ENCODE measurements around the gene PKD2L1.
"Not testable (repeated sequence)": the region's sequence is repeated elsewhere in the genome, so short reads cannot be mapped to it uniquely, and the experiment has no call there.

The PKD2L1 gene
- long read RNA-seq, partial matches to known transcripts: 0 of 1 reads
- long read RNA-seq, other reads (novel, unspliced or antisense): 1 of 1 reads

GRCh38 chr10:100330079-100330478 lies at the start of gene PKD2L1:
PKD2L1 (minus strand) TSS chr10:100330228; CDS start chr10:100330103, 125 bp downstream.
- no peaks in the 10 kb centered on the region for H3K27me3 ChIP-seq (ENCODE audit: insufficient read depth, poor library complexity, severe bottlenecking)

GRCh38 chr10:100377830-100378229 lies 47.8 kb upstream of the PKD2L1 start:
- Histone ChIP-seq H3K27ac (replicated peaks) (no peak overlapping the region), H3K4me3 (replicated peaks; ENCODE audit: insufficient read depth, low read length) (no peak overlapping the region), H3K27me3 (ENCODE audit: insufficient read depth, poor library complexity, severe bottlenecking) (no peaks in the 10 kb centered on the region)
- TF ChIP-seq CTCF (IDR thresholded peaks at IDR 0.05; ENCODE audit: insufficient read depth, low read length): no peak
- TF ChIP-seq GABPA (IDR thresholded peaks at IDR 0.05; ENCODE audit: low read depth): no peak
- no peak for TF ChIP-seq POLR2AphosphoS5 (IDR thresholded peaks at IDR 0.05; ENCODE audit: low read depth)
- TF ChIP-seq SPI1 (IDR thresholded peaks at IDR 0.05; ENCODE audit: borderline replicate concordance, low read depth): no peak
- no peak for TF ChIP-seq REST (IDR thresholded peaks at IDR 0.05; ENCODE audit: insufficient replicate concordance, low read depth)
- no peak for DNase-seq (ENCODE audit: low read depth in 1 of 2, low spot score in 1 of 2)

More at GRCh38 chr10:100330079-100330478, at the start of gene PKD2L1:
- DNase-seq (ENCODE audit: low read depth in 1 of 2, low spot score in 1 of 2): no peak
- no peak within 1 kb of the TSS for H3K4me3 ChIP-seq (replicated peaks; ENCODE audit: insufficient read depth, low read length)
- TF ChIP-seq GABPA (IDR thresholded peaks at IDR 0.05; ENCODE audit: low read depth) (no peak), POLR2AphosphoS5 (IDR thresholded peaks at IDR 0.05; ENCODE audit: low read depth) (no peak), REST (IDR thresholded peaks at IDR 0.05; ENCODE audit: insufficient replicate concordance, low read depth) (no peak), SPI1 (IDR thresholded peaks at IDR 0.05; ENCODE audit: borderline replicate concordance, low read depth) (no peak), CTCF (IDR thresholded peaks at IDR 0.05; ENCODE audit: insufficient read depth, low read length) (no peak)
- H3K27ac ChIP-seq (replicated peaks): no peak within 1 kb of the TSS

- H3K27me3 ChIP-seq (ENCODE audit: insufficient read depth, poor library complexity, severe bottlenecking); DNase-seq (ENCODE audit: low read depth in 1 of 2, low spot score in 1 of 2); H3K27ac ChIP-seq (replicated peaks); H3K4me3 ChIP-seq (replicated peaks; ENCODE audit: insufficient read depth, low read length): not testable (repeated sequence)
Measured at GRCh38 chr10:100376656-100377055, 46.6 kb upstream of the PKD2L1 start.

GRCh38 chr10:100374677-100375353 lies 44.8 kb upstream of the PKD2L1 start:
- not testable (repeated sequence) for DNase-seq (ENCODE audit: low read depth in 1 of 2, low spot score in 1 of 2); H3K4me3 ChIP-seq (replicated peaks; ENCODE audit: insufficient read depth, low read length); H3K27ac ChIP-seq (replicated peaks); H3K27me3 ChIP-seq (ENCODE audit: insufficient read depth, poor library complexity, severe bottlenecking)

GRCh38 chr10:100374200-100374655 lies 44.2 kb upstream of the PKD2L1 start:
- H3K27ac ChIP-seq (replicated peaks): peak overlapping the region; percentile 70
- TF ChIP-seq REST (IDR thresholded peaks at IDR 0.05; ENCODE audit: insufficient replicate concordance, low read depth) (no peak), GABPA (IDR thresholded peaks at IDR 0.05; ENCODE audit: low read depth) (no peak), POLR2AphosphoS5 (IDR thresholded peaks at IDR 0.05; ENCODE audit: low read depth) (no peak), SPI1 (IDR thresholded peaks at IDR 0.05; ENCODE audit: borderline replicate concordance, low read depth) (no peak), CTCF (IDR thresholded peaks at IDR 0.05; ENCODE audit: insufficient read depth, low read length) (no peak)
- H3K27me3 ChIP-seq (ENCODE audit: insufficient read depth, poor library complexity, severe bottlenecking): no peaks in the 10 kb centered on the region
- peak overlapping the region; percentile 68 for H3K4me3 ChIP-seq (replicated peaks; ENCODE audit: insufficient read depth, low read length)
- peak in 1 of 2 experiments; percentile 4 for DNase-seq (ENCODE audit: low read depth in 1 of 2, low spot score in 1 of 2)

All from HL-60 (cell line).